Retinal pigment epithelial cell (primary cell): ENCODE data around the gene GJA1.

Source experiments
- DNase-seq: peaks from one replicate; pipeline ENCODE4 v3.0.0-alpha.2; 2010; ENCODE audit warnings: low read depth
- H3K4me3 ChIP-seq: 2 replicates; pipeline ENCODE4 v1.5.1; 2011; ENCODE audit warnings: mild to moderate bottlenecking, low read length, control low read depth, moderate library complexity
- CTCF ChIP-seq: conservative IDR thresholded peaks from 2 replicates; pipeline ENCODE4 v1.5.1; 2011; ENCODE audit warnings: low read depth, low read length, control low read depth, inconsistent platforms

GJA1 gene

DNA sequence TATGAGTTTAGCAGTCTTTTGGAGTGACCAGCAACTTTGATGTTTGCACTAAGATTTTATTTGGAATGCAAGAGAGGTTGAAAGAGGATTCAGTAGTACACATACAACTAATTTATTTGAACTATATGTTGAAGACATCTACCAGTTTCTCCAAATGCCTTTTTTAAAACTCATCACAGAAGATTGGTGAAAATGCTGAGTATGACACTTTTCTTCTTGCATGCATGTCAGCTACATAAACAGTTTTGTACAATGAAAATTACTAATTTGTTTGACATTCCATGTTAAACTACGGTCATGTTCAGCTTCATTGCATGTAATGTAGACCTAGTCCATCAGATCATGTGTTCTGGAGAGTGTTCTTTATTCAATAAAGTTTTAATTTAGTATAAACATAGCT lies 13.9 kb downstream of the GJA1 start:
- no peak overlapping the region for H3K4me3 ChIP-seq
- no peak for DNase-seq
- TF ChIP-seq CTCF: no peak

- DNase-seq: no peak
- no peak overlapping the region for H3K4me3 ChIP-seq
- no peak for TF ChIP-seq CTCF
Observed at GRCh38 chr6:121450242-121450641, 14.8 kb downstream of the GJA1 start.

- no peak for DNase-seq
- no peak for TF ChIP-seq CTCF
- no peak overlapping the region for H3K4me3 ChIP-seq
Observed at GRCh38 chr6:121451250-121451649, 15.8 kb downstream of the GJA1 start.

GRCh38 chr6:121453191-121453590 lies 17.7 kb downstream of the GJA1 start:
- no peak for DNase-seq
- H3K4me3 ChIP-seq: no peak overlapping the region
- TF ChIP-seq CTCF: no peak

GRCh38 chr6:121460170-121460569 lies 24.7 kb downstream of the GJA1 start:
- no peak for DNase-seq

GRCh38 chr6:121463087-121463486 lies 27.6 kb downstream of the GJA1 start:
- DNase-seq: no peak
- no peak overlapping the region for H3K4me3 ChIP-seq
- no peak for TF ChIP-seq CTCF

More at GRCh38 chr6:121460170-121460569, 24.7 kb downstream of the GJA1 start:
- no peak overlapping the region for H3K4me3 ChIP-seq
- no peak for TF ChIP-seq CTCF

DNA sequence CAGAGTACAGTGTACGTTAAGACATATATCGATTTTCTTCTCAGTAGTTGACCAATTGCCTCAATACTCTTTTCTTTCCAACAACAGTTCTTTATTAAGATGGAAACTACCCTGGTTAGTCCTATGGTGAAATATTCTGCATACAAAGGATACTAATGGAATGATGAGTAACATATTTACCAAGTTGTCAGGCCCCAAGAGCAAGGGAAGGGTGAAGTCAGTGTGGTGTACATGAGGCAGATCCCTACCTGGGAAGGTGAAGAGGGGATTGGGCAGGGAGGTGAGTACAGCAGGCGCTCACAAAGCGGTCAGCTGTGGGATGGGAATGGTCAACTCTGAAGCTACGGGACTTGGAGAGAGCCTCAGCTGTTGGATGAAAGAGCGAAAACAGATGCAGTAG lies 29.7 kb downstream of the GJA1 start:
- no peak for DNase-seq
- TF ChIP-seq CTCF: no peak
- no peak overlapping the region for H3K4me3 ChIP-seq
